ENCODE results near the gene RPL12.

DNA sequence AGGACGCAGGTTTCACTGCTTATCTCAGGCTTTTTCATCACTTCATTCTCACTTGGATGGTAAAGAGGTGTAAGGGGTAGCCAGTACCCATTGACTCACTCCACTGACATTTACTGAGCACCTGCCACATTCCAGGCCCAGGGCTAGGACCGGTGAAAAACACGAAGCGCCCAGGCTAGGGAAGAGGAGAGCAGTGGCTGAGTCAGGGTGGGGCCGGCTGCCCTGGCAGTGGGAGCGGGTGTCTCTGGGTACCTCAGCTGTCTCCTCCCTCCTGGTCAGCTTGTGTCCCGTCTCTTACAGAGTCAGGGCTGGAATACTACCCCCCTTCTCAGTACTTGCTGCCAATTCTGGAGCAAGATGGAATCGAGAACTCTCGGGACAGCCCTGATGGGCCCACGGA lies 22.3 kb upstream of the RPL12 start:
- no peak for TF ChIP-seq POLR2AphosphoS5 (IDR thresholded peaks at IDR 0.05; ENCODE audit: borderline replicate concordance, low read depth, low read length)
- no peak for TF ChIP-seq FOXP2 (optimal IDR thresholded peaks at IDR 0.05; ENCODE audit: control extremely low read depth, extremely low read length, insufficient read depth)
- no peak for TF ChIP-seq EZH2 (IDR thresholded peaks at IDR 0.05)

Measured in SK-N-MC (cell line).